IPS-15b (cell line): ENCODE measurements around the gene CNIH1.
"Not testable (repeated sequence)": the region's sequence is repeated elsewhere in the genome, so short reads cannot be mapped to it uniquely, and the experiment has no call there.

Experiments used
- H3K27me3 ChIP-seq: one replicate; pipeline ENCODE4 v1.6.1; 2013; ENCODE audit warnings: low read length; ENCODE audit not compliant: control insufficient read depth, insufficient read depth
- H3K36me3 ChIP-seq: one replicate; pipeline ENCODE4 v1.6.1; 2013; ENCODE audit warnings: low read length; ENCODE audit not compliant: control insufficient read depth, insufficient read depth
- H3K4me1 ChIP-seq: one replicate; pipeline ENCODE4 v1.6.1; 2013; ENCODE audit warnings: mild to moderate bottlenecking, low read length; ENCODE audit not compliant: control insufficient read depth, insufficient read depth
- H3K4me3 ChIP-seq: one replicate; pipeline ENCODE4 v1.5.1; 2013; ENCODE audit warnings: low read depth, low read length
- H3K9ac ChIP-seq: one replicate; pipeline ENCODE4 v1.6.1; 2013; ENCODE audit warnings: low read depth, mild to moderate bottlenecking, low read length
- H3K9me3 ChIP-seq: one replicate; pipeline ENCODE4 v1.6.1; 2013; ENCODE audit warnings: mild to moderate bottlenecking, low read length; ENCODE audit not compliant: control insufficient read depth, insufficient read depth

The CNIH1 gene

DNA sequence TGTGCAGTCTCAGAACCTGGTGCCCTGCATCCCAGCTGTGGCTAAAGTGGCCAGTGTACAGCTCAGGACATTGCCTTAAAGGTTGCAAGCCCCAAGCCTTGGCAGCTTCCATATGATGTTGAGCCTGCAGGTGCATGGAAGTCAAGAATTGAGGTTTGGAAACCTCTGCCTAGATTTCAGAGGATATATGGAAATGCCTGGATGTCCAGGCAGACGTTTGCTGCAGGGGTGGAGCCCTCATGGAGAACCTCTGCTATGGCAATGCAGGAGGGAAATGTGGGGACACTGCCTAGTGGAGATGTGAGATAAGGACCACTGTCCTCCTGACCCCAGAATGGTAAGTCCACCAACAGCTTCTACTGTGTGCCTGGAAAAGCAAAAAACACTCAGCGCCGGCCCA lies 17.9 kb upstream of the CNIH1 start:
- H3K9me3 ChIP-seq = no peaks in the 10 kb centered on the region
- H3K4me1 ChIP-seq = no peaks in the 10 kb centered on the region
- no peaks in the 10 kb centered on the region for H3K36me3 ChIP-seq
- no peak overlapping the region for H3K9ac ChIP-seq
- H3K27me3 ChIP-seq = no peaks in the 10 kb centered on the region
- no peak overlapping the region for H3K4me3 ChIP-seq

DNA sequence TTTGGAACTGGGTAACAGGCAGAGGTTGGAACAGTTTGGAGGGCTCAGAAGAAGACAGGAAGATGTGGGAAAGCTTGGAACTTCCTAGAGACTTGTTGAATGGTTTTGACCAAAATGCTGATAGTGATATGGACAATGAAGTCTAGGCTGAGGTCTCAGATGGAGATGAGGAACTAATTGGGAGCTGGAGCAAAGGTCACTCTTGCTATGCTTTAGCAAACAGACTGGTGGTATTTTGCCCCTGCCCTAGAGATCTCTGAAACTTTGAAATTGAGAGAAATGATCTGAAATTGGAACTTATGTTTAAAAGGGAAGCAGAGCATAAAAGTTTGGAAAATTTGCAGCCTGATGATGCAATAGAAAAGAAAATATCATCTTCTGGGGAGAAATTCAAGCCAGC lies 17.4 kb upstream of the CNIH1 start:
- not testable (repeated sequence) for H3K36me3 ChIP-seq, H3K4me3 ChIP-seq, H3K4me1 ChIP-seq, H3K9ac ChIP-seq, H3K9me3 ChIP-seq, H3K27me3 ChIP-seq

DNA sequence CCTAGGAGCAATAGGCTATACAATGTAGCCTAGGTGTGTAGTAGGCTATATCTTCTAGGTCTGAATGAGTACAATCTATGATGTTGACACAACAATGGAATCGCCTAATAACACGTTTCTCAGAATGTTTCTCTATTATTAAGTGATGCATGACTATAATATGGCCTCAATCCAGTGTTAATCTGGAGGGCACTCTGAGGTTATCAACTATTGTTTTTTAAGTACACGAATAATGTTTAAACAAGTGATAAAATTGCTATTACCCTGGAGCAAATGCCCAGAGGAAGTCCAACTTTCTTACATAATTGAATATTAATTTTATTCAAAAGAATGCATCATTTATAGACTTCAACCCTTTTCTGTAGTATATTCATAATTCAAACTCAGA lies 16.4 kb upstream of the CNIH1 start:
- Histone ChIP-seq H3K9ac (no peak overlapping the region), H3K36me3 (no peaks in the 10 kb centered on the region), H3K4me3 (no peak overlapping the region), H3K27me3 (no peaks in the 10 kb centered on the region), H3K9me3 (no peaks in the 10 kb centered on the region), H3K4me1 (no peaks in the 10 kb centered on the region)

DNA sequence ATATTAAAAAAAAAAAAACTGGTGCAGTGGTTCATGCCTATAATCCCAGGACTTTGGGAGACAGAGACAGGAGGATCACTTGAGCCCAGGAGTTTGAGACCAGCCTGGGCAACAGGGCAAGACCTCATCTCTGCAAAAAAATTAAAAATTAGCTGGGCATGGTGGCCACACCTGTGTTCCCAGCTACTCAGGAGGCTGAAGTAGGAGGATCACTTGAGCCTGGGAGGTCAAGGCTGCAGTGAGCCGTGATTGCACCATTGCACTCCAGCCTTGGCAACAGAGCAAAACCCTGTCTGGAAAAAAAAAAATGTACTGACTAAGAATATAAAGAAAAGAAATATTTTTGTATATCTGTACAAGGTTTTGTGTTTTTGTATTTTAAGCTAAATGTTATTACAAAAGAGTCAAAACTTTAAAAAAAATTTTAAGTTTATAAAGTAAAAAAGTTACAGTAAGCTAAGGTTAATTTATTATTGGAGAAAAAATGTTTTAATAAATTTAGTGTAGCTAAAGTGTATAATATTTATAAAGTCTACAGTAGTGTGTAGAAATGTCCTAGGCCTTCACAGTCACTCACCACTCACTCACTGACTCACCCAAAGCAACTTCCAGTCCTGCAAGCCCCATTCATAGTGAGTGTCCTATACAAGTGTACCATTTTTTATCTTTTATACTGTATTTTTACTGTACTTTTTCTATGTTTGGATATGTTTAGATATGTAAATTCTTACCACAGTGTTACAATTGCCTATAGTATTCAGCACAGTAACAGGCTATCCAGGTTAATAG lies 15.8 kb upstream of the CNIH1 start:
- H3K36me3 ChIP-seq, H3K4me3 ChIP-seq, H3K9me3 ChIP-seq, H3K27me3 ChIP-seq, H3K9ac ChIP-seq, H3K4me1 ChIP-seq: not testable (repeated sequence)

DNA sequence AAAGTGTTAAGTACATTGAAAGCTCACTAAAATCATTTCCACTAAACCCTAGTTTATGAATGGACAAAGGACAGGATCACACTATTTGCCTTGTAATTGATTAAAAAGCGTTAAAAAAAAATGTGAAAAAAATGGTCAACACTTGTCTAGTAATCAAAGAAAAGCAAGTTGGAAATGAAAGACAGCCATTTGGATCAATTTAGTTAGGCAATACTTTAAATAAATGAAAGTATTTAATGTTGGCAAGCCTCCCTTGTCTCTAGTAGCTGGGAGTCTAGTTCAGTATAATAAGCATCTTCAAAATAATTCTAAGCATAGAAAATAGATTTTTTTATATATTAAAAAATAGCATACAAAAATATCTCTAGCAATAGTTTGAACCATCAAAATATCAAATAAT lies 14.2 kb upstream of the CNIH1 start:
- Histone ChIP-seq H3K27me3 (no peaks in the 10 kb centered on the region), H3K9ac (no peak overlapping the region), H3K4me3 (no peak overlapping the region), H3K4me1 (peaks cover 3% of the 10 kb centered on the region), H3K9me3 (no peaks in the 10 kb centered on the region), H3K36me3 (no peaks in the 10 kb centered on the region)

DNA sequence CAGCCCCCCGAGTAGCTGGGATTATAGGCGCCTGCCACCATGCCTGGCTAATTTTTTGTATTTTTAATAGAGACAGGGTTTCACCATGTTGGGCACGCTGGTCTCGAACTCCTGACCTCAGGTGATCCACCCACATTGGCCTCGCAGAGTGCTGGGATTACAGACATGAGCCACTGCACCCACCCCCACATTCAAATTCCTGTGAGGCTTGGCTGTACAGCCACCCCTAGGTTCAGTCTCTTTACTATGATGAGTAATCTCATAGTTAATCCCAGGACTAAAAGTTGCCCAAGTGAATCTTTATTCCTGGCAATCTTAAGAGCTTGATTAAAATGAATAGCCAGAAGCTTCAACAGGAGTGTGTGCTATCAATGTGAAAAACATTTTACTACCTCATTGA lies 12.8 kb upstream of the CNIH1 start:
- H3K4me3 ChIP-seq, H3K27me3 ChIP-seq, H3K9ac ChIP-seq, H3K36me3 ChIP-seq, H3K4me1 ChIP-seq, H3K9me3 ChIP-seq: not testable (repeated sequence)

DNA sequence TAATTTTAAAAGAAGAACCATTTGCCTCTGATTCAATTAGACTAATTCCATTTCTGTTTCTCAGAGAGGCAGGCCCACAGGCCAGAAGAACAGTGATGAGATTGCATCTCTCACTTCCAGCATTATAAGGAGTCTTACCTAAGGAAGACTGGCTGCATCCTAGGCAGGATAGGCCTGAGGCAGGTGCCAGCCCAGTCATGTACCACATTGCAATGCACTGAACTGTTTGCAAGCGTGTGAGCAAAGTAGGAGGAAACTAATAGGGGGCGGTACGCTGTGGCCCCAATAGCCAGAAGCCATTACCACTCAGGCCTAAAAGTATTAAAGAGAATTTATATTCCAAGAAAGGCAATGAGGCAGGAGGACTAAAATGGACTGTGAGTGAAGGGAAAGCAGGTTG lies 12.1 kb upstream of the CNIH1 start:
- no peaks in the 10 kb centered on the region for H3K36me3 ChIP-seq
- no peaks in the 10 kb centered on the region for H3K27me3 ChIP-seq
- H3K4me3 ChIP-seq = no peak overlapping the region
- no peaks in the 10 kb centered on the region for H3K9me3 ChIP-seq
- H3K9ac ChIP-seq = no peak overlapping the region
- peaks cover 3% of the 10 kb centered on the region for H3K4me1 ChIP-seq

DNA sequence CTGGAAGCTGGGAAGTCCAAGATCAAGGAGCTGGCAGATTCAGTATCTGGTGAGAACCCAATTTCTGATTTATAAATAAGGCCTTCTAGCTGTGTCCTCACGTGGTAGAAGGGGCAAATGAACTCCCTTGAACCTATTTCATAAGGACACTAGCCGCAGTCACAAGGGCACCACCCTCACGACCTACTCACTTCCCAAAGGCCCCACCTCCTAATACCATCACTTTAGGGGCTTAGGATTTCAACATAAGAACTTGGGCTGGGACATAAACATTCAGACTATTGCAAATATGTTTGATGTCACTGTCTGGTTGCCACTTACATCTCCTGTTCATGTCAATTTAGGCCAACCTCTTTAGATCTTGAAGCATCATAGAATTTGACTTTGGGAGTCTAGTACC lies 10.8 kb upstream of the CNIH1 start:
- H3K4me3 ChIP-seq = no peak overlapping the region
- H3K4me1 ChIP-seq = peaks cover 3% of the 10 kb centered on the region
- no peak overlapping the region for H3K9ac ChIP-seq
- no peaks in the 10 kb centered on the region for H3K27me3 ChIP-seq
- no peaks in the 10 kb centered on the region for H3K9me3 ChIP-seq
- no peaks in the 10 kb centered on the region for H3K36me3 ChIP-seq

DNA sequence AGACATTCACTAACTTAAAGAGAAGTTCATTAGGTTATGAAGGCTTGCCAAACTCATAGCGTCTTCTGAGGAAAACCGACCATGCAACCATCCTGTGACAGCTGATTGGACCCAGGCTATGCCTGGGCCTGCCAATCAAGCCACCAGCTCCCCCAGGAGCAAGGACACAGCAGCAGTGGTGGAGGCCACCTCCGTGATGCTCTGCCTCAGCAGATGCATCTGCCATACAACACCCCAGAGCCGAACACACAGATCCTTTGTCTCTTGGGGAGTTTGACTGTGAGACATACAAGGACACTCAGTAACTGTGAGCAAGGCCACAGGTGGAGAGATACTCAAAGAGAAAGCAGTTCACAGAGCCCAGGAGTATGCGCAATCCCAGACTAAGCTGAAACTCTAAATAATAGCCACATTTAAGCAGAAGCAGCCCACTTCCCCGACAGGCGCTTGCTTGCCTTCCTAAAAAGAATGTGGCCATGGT lies 10.0 kb upstream of the CNIH1 start:
- no peaks in the 10 kb centered on the region for H3K36me3 ChIP-seq
- H3K27me3 ChIP-seq = no peaks in the 10 kb centered on the region
- peaks cover 3% of the 10 kb centered on the region for H3K4me1 ChIP-seq
- no peak overlapping the region for H3K9ac ChIP-seq
- H3K9me3 ChIP-seq = no peaks in the 10 kb centered on the region
- H3K4me3 ChIP-seq = no peak overlapping the region

DNA sequence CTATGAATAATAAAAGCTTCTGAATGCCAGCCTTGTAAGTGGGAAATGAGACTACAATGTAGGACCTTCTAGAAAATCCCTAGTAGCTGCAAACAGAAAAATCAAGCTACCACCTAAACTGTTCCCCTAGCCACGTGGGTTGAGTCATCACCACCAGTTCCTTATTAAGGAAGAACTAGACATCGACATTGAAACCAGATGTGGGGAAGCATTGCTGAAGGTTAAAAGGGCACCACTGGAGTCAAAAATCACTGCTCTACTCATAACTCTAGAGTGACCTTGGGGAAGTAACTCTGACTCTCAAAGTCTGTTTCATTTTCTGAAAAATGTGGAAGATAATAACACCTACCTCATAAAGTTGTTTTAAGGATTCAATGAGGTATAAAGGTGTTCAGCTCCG lies 9.4 kb upstream of the CNIH1 start:
- Histone ChIP-seq H3K9ac (no peak overlapping the region), H3K9me3 (no peaks in the 10 kb centered on the region), H3K4me3 (no peak overlapping the region), H3K36me3 (no peaks in the 10 kb centered on the region), H3K27me3 (no peaks in the 10 kb centered on the region), H3K4me1 (peaks cover 3% of the 10 kb centered on the region)

DNA sequence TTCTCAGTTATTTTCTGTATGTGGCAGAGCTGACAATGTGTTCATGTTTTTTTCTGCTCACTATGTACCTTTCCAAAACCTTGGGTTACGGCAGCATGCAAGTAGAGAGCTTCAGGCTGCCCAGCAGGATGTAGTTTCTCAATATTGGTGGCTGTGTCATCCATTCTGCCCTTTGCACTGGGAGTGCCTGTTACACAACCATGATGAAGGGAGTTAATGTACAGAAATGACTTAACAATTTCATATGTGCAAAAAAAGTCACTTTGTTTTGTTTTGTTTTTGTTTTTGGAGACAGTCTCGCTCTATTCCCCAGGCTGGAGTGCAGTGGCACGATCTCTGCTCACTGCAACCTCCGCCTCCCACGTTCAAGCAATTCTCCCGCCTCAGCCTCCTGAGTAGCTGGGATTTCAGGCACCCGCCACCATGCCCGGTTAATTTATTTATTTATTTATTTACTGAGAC lies 6.1 kb upstream of the CNIH1 start:
- H3K4me3 ChIP-seq = no peak overlapping the region
- no peaks in the 10 kb centered on the region for H3K36me3 ChIP-seq
- peaks cover 3% of the 10 kb centered on the region for H3K4me1 ChIP-seq
- H3K9me3 ChIP-seq = no peaks in the 10 kb centered on the region
- H3K27me3 ChIP-seq = no peaks in the 10 kb centered on the region
- no peak overlapping the region for H3K9ac ChIP-seq

DNA sequence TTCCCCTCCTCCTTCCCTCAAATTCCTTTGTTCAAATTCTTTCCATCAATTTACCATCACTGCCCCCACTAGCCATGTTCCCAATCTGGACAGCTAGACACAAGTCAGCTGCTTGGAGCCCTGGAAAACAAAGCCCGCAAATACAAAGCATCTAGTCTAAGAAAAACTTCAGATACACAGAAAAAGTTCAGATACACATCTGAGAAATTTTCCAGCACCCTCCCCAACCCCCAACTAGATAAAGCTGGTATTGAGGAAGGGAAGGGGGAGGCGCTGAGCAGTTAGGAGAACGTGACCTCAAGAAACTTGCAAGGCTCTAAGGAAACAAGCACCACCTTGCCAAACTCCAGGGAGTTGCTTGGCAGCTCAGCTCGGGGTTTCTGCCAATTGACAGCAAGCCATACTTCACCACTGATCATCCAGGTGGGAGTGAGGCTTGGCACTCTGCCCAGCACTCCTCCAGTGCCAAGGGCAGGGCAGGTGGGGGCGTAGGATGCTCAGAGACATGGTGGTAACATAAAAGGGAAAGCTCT lies 5.1 kb upstream of the CNIH1 start:
- Histone ChIP-seq H3K4me1 (peaks cover 5% of the 10 kb centered on the region), H3K4me3 (no peak overlapping the region), H3K27me3 (no peaks in the 10 kb centered on the region), H3K36me3 (no peaks in the 10 kb centered on the region), H3K9me3 (no peaks in the 10 kb centered on the region), H3K9ac (no peak overlapping the region)
